B cell (primary cell): ENCODE data around the gene RNF2. TPM values are rescaled to one million over a fixed set of nuclear protein-coding genes. Genes with fewer than 3 reads are reported as not detected.

Source experiments
- ATAC-seq: fragments of 200-7000 bp; cut with Tn5 transposase; one replicate; pipeline ENCODE4 v1.10.0; 2021; ENCODE audit warnings: low read depth, mild to moderate bottlenecking, moderate number of reproducible peaks, moderate library complexity
- CTCF ChIA-PET: fragments of 350-600 bp; sonication (Branson Sonifier 250); formaldehyde crosslinking; loops from one replicate; lab custom pipeline; 2021; ENCODE audit warnings: antibody characterized with exemption, inconsistent platforms; lab: Charles Lee
- POLR2A ChIA-PET: fragments of 350-600 bp; sonication (Branson Sonifier 250); formaldehyde crosslinking; loops from one replicate; lab custom pipeline; 2021; ENCODE audit warnings: antibody characterized with exemption; lab: Charles Lee
- DNase-seq: peaks from one replicate; pipeline ENCODE4 v3.0.0; 2013
- H2AFZ ChIP-seq: 2 replicates; pipeline ENCODE4 v1.6.1; 2012; ENCODE audit warnings: mild to moderate bottlenecking, low read depth, low read length; ENCODE audit not compliant: insufficient read depth, poor library complexity, severe bottlenecking
- H3K27ac ChIP-seq, 2 donors: 1 replicate in 1 of 2; 2 replicates in 1 of 2; pipeline ENCODE4 v1.5.1; 2012 to 2013; ENCODE audit warnings: low read length in 2 of 2, mild to moderate bottlenecking in 2 of 2, moderate library complexity in 1 of 2
- H3K27me3 ChIP-seq, 4 experiments: fragments of 200-600 bp in 1 of 4; sonication (generic) in 1 of 4; replicated peaks in 1 of 4; 1 replicate in 2 of 4; 2 replicates in 2 of 4; pipeline versions ENCODE4 v1.6.1 to v1.7.0; 2013 to 2016; ENCODE audit warnings: low read length in 3 of 4, mild to moderate bottlenecking in 2 of 4, mixed read lengths in 1 of 4, moderate library complexity in 1 of 4; ENCODE audit not compliant: insufficient read depth in 4 of 4, control insufficient read depth in 3 of 4; ENCODE audit errors: control extremely low read depth in 1 of 4
- H3K36me3 ChIP-seq, 2 experiments: replicated peaks in 1 of 2; 1 replicate in 1 of 2; 2 replicates in 1 of 2; pipeline versions ENCODE4 v1.6.1 to v1.7.1; 2013; ENCODE audit warnings: low read length in 1 of 2; ENCODE audit not compliant: insufficient read depth in 2 of 2, control insufficient read depth in 1 of 2; ENCODE audit errors: control extremely low read depth in 1 of 2, extremely low read depth in 1 of 2
- H3K4me1 ChIP-seq, 2 donors: fragments of 200-600 bp in 1 of 2; sonication (generic) in 1 of 2; 1 replicate in 1 of 2; 2 replicates in 1 of 2; pipeline versions ENCODE4 v1.5.1 to v1.6.1; 2013 to 2017; ENCODE audit warnings: low read length in 2 of 2; ENCODE audit not compliant: control insufficient read depth in 2 of 2, insufficient read depth in 2 of 2
- H3K4me2 ChIP-seq: replicated peaks from 2 replicates; pipeline ENCODE3; 2012; ENCODE audit warnings: mild to moderate bottlenecking, low read depth, low read length; ENCODE audit not compliant: poor library complexity, severe bottlenecking
- H3K4me3 ChIP-seq, 5 experiments: fragments of 200-600 bp in 1 of 5; sonication (generic) in 1 of 5; 1 replicate in 3 of 5; 2 replicates in 2 of 5; pipeline versions ENCODE4 v1.5.1 to v1.7.0; 2011 to 2016; ENCODE audit warnings: low read length in 4 of 5, mild to moderate bottlenecking in 4 of 5, low read depth in 2 of 5, control low read depth in 1 of 5, moderate library complexity in 1 of 5; ENCODE audit not compliant: insufficient read depth in 1 of 5; ENCODE audit errors: control extremely low read depth in 1 of 5, extremely low read depth in 1 of 5
- H3K79me2 ChIP-seq: fragments of 200-600 bp; sonication (generic); one replicate; pipeline ENCODE4 v1.6.0; 2016; ENCODE audit warnings: low read length; ENCODE audit not compliant: control insufficient read depth, insufficient read depth
- H3K9ac ChIP-seq: fragments of 200-600 bp; sonication (generic); 2 replicates; pipeline ENCODE4 v1.6.1; 2017; ENCODE audit warnings: mild to moderate bottlenecking, low read length, moderate library complexity
- H3K9me3 ChIP-seq, 3 donors: one replicate each; pipeline versions ENCODE4 v1.6.1 to v1.7.1; 2013; ENCODE audit warnings: low read length in 2 of 3; ENCODE audit not compliant: control insufficient read depth in 2 of 3, insufficient read depth in 1 of 3; ENCODE audit errors: control extremely low read depth in 1 of 3
- H4K20me1 ChIP-seq: 2 replicates; pipeline ENCODE4 v1.6.0; 2012; ENCODE audit warnings: mild to moderate bottlenecking, low read length; ENCODE audit not compliant: insufficient read depth, control insufficient read depth, poor library complexity, severe bottlenecking
- H3K27ac Mint-ChIP-seq: one replicate; pipeline ENCODE4 v1.8.0; 2021; ENCODE audit warnings: mixed read lengths
- H3K27me3 Mint-ChIP-seq: one replicate; pipeline ENCODE4 v1.8.0; 2021; ENCODE audit warnings: mixed read lengths
- H3K4me1 Mint-ChIP-seq: one replicate; pipeline ENCODE4 v1.8.0; 2021; ENCODE audit warnings: mixed read lengths
- H3K4me3 Mint-ChIP-seq: one replicate; pipeline ENCODE4 v1.8.0; 2021; ENCODE audit warnings: mixed read lengths
- H3K9me3 Mint-ChIP-seq: one replicate; pipeline ENCODE4 v1.8.0; 2022; ENCODE audit warnings: mixed read lengths; ENCODE audit not compliant: insufficient read depth
- CTCF ChIP-seq: fragments of 200-600 bp; IDR thresholded peaks from one replicate; pipeline ENCODE4 v1.8.0; 2022; ENCODE audit warnings: antibody characterized with exemption, mild to moderate bottlenecking
- EZH2 ChIP-seq: IDR thresholded peaks from 2 replicates; pipeline ENCODE4 v1.6.1; 2012; ENCODE audit warnings: borderline replicate concordance, low read depth, mild to moderate bottlenecking, moderate library complexity, low read length; ENCODE audit not compliant: insufficient read depth, poor library complexity, severe bottlenecking
- WGBS: methylation state at CpG from one replicate; pipeline ENCODE4 v1.1.5; 2013; ENCODE audit warnings: missing lambda C conversion rate; ENCODE audit not compliant: insufficient coverage; 5-methylcytosine and 5-hydroxymethylcytosine counted together
- intact Hi-C: fragments of 100-400 bp; cut with micrococcal nuclease; formaldehyde crosslinking; loops from one replicate; pipeline ENCODE4 v1.10.0; 2022
- polyA plus RNA-seq: library from polyadenylated mRNA; depleted of rRNA; stranded (reverse); fragments of >200 nt; gene quantifications from 2 replicates; pipeline ENCODE4 v1.2.3, GENCODE V29; 2012
- total RNA-seq, 2 donors: library from RNA; stranded (reverse); fragments of 120-200 nt in 1 of 2; gene quantifications; 1 replicate in 1 of 2; 2 replicates in 1 of 2; pipeline versions ENCODE4 v1.2.3 to v1.2.4, GENCODE V29; 2013 to 2022

The RNF2 gene
- total and polyA plus RNA-seq, 2 donors (not counting 1 experiment from before 2014, with no cell fraction given): 13.9 to 29.5 TPM

GRCh38 chr1:185069202-185069772, 23.9 kb downstream of the RNF2 start:
- Mint-ChIP-seq H3K27ac (no peak overlapping the region), H3K27me3 (no peaks in the 10 kb centered on the region), H3K4me1 (peaks cover 47% of the 10 kb centered on the region), H3K9me3 (no peaks in the 10 kb centered on the region), H3K4me3 (no peak overlapping the region)
- ChIA-PET CTCF (interaction anchor here (0.6 kb wide), 1 partner anchor 13 kb away, joined by 3 read pairs; no protein-coding TSS in a partner anchor), POLR2A (no interaction called here)
- no peak overlapping the region for H3K4me3 ChIP-seq
- no peak overlapping the region for H3K4me2 ChIP-seq
- intact Hi-C loops: no loop called here
- no peak overlapping the region for H2AFZ ChIP-seq
- H3K9me3 ChIP-seq: no peaks in the 10 kb centered on the region
- no peak for ATAC-seq
- H4K20me1 ChIP-seq: peaks cover 46% of the 10 kb centered on the region
- no peak for DNase-seq
- peaks cover 96% of the 10 kb centered on the region for H3K79me2 ChIP-seq
- no peak overlapping the region for H3K9ac ChIP-seq
- no peak overlapping the region for H3K27ac ChIP-seq
- peaks cover 5 to 6% of the 10 kb centered on the region in 2 experiments for H3K36me3 ChIP-seq
- H3K4me1 ChIP-seq: peaks cover 0 to 4% of the 10 kb centered on the region in 2 donors
- no peaks in the 10 kb centered on the region for H3K27me3 ChIP-seq
- no peak for TF ChIP-seq EZH2
- TF ChIP-seq CTCF: no peak
- WGBS: no CpG with 5 or more reads among the region's 4 CpGs

GRCh38 chr1:185070051-185070450, 24.7 kb downstream of the RNF2 start:
- Histone ChIP-seq H3K36me3 (peaks cover 5 to 6% of the 10 kb centered on the region in 2 experiments), H3K27me3 (no peaks in the 10 kb centered on the region), H3K79me2 (peaks cover 96% of the 10 kb centered on the region), H3K4me1 (peaks cover 0 to 4% of the 10 kb centered on the region in 2 donors), H3K4me2 (no peak overlapping the region), H2AFZ (no peak overlapping the region), H4K20me1 (peaks cover 48% of the 10 kb centered on the region), H3K9ac (no peak overlapping the region), H3K9me3 (no peaks in the 10 kb centered on the region), H3K4me3 (no peak overlapping the region), H3K27ac (no peak overlapping the region)
- CTCF ChIA-PET: no interaction called here
- no peaks in the 10 kb centered on the region for H3K9me3 Mint-ChIP-seq
- POLR2A ChIA-PET: no interaction called here
- H3K4me1 Mint-ChIP-seq: peaks cover 43% of the 10 kb centered on the region
- TF ChIP-seq CTCF (no peak), EZH2 (no peak)
- intact Hi-C loops: no loop called here
- H3K27ac Mint-ChIP-seq: no peak overlapping the region
- no peak for ATAC-seq
- no peak for DNase-seq
- H3K4me3 Mint-ChIP-seq: no peak overlapping the region
- no peaks in the 10 kb centered on the region for H3K27me3 Mint-ChIP-seq
